Measurements from ENCODE around the gene ODAD4. TPM values are rescaled to one million over a fixed set of nuclear protein-coding genes. Genes with fewer than 3 reads are reported as not detected.

The ODAD4 gene
- total RNA-seq, 3 donors from 2014 or later (not counting 1 experiment from before 2014, with no cell fraction given) = 0.70 to 2.9 (median 0.95) TPM

- Histone ChIP-seq H3K4me1 (ENCODE audit: control insufficient read depth, insufficient read depth, low read length) (peaks cover 7% of the 10 kb centered on the region), H3K27me3 (ENCODE audit: control insufficient read depth, insufficient read depth, low read length) (no peaks in the 10 kb centered on the region), H3K4me3 (ENCODE audit: low read length) (no peak overlapping the region), H3K27ac (ENCODE audit: low read length) (no peak overlapping the region), H3K36me3 (ENCODE audit: control insufficient read depth, insufficient read depth, low read length) (no peaks in the 10 kb centered on the region), H3K9me3 (ENCODE audit: control insufficient read depth, insufficient read depth, low read length) (no peaks in the 10 kb centered on the region)
- TF ChIP-seq, protein P1, sequence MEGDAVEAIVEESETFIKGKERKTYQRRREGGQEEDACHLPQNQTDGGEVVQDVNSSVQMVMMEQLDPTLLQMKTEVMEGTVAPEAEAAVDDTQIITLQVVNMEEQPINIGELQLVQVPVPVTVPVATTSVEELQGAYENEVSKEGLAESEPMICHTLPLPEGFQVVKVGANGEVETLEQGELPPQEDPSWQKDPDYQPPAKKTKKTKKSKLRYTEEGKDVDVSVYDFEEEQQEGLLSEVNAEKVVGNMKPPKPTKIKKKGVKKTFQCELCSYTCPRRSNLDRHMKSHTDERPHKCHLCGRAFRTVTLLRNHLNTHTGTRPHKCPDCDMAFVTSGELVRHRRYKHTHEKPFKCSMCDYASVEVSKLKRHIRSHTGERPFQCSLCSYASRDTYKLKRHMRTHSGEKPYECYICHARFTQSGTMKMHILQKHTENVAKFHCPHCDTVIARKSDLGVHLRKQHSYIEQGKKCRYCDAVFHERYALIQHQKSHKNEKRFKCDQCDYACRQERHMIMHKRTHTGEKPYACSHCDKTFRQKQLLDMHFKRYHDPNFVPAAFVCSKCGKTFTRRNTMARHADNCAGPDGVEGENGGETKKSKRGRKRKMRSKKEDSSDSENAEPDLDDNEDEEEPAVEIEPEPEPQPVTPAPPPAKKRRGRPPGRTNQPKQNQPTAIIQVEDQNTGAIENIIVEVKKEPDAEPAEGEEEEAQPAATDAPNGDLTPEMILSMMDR (IDR thresholded peaks at IDR 0.05) = no peak
- 95% methylated on average over 6 of the region's 6 CpGs for WGBS (ENCODE audit: insufficient coverage)
- Mint-ChIP-seq H3K27me3 (ENCODE audit: low read depth in 2 of 2) (peaks cover under 1 to 6% of the 10 kb centered on the region in 2 donors), H3K9me3 (no peaks in the 10 kb centered on the region), H3K4me1 (peaks cover under 1 to 10% of the 10 kb centered on the region in 2 donors), H3K4me3 (no peak overlapping the region), H3K27ac (no peak overlapping the region), H3K36me3 (no peaks in the 10 kb centered on the region)
- intact Hi-C loops (cut with micrococcal nuclease) = no loop called here
- ATAC-seq = no peak
- no peak for DNase-seq
Measured at GRCh38 chr17:41935641-41936040, 5.2 kb downstream of the ODAD4 start.

GRCh38 chr17:41937970-41938954, 7.8 kb downstream of the ODAD4 start:
- H3K27me3 ChIP-seq (ENCODE audit: control insufficient read depth, insufficient read depth, low read length) = no peaks in the 10 kb centered on the region
- H3K4me1 Mint-ChIP-seq = no peaks in the 10 kb centered on the region
- H3K27me3 Mint-ChIP-seq (ENCODE audit: low read depth in 2 of 2) = peaks cover 4 to 7% of the 10 kb centered on the region in 2 donors
- no peak overlapping the region for H3K4me3 Mint-ChIP-seq
- H3K27ac ChIP-seq (ENCODE audit: low read length) = no peak overlapping the region
- H3K9me3 ChIP-seq (ENCODE audit: control insufficient read depth, insufficient read depth, low read length) = no peaks in the 10 kb centered on the region
- H3K36me3 ChIP-seq (ENCODE audit: control insufficient read depth, insufficient read depth, low read length) = no peaks in the 10 kb centered on the region
- no peak overlapping the region for H3K27ac Mint-ChIP-seq
- TF ChIP-seq, protein P1 (IDR thresholded peaks at IDR 0.05) = no peak
- H3K4me1 ChIP-seq (ENCODE audit: control insufficient read depth, insufficient read depth, low read length) = no peaks in the 10 kb centered on the region
- DNase-seq = no peak
- H3K9me3 Mint-ChIP-seq = no peaks in the 10 kb centered on the region
- intact Hi-C loops (cut with micrococcal nuclease) = no loop called here
- WGBS (ENCODE audit: insufficient coverage) = 94% methylated on average over 19 of the region's 19 CpGs
- ATAC-seq = no peak
- no peaks in the 10 kb centered on the region for H3K36me3 Mint-ChIP-seq
- H3K4me3 ChIP-seq (ENCODE audit: low read length) = no peak overlapping the region

DNA sequence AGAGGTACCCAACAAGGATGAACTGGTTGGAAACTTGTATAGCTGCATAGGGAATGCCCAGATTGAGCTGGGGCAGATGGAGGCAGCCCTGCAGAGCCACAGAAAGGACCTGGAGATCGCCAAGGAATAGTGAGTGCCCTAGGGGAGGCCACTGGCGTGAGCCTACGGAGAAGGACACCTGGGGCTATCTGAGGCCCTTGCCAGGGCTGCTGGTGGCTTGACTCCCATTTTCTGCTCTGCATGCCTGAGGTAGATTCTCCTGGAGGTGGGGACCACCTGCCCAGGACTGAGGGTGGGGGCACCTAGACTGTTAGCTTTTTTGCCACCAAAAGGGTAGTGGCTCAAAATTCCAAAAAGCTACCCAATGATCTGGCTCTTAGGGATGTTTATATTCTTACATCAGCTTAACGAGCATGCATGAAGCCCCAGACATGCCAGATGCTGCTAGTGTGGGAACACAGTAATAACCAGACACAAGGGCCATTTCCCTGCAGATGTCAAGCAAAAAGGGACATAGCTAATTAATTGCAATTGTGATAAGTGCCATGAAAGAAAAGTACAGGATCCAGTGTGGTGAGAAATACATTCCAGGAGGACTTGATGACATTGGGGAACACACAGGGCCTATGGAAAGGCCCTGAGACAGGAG, 8.8 kb downstream of the ODAD4 start:
- ATAC-seq (no peak), DNase-seq (no peak)
- Histone ChIP-seq H3K36me3 (ENCODE audit: control insufficient read depth, insufficient read depth, low read length) (no peaks in the 10 kb centered on the region), H3K9me3 (ENCODE audit: control insufficient read depth, insufficient read depth, low read length) (no peaks in the 10 kb centered on the region), H3K27me3 (ENCODE audit: control insufficient read depth, insufficient read depth, low read length) (no peaks in the 10 kb centered on the region), H3K4me1 (ENCODE audit: control insufficient read depth, insufficient read depth, low read length) (no peaks in the 10 kb centered on the region), H3K27ac (ENCODE audit: low read length) (no peak overlapping the region), H3K4me3 (ENCODE audit: low read length) (no peak overlapping the region)
- peaks cover 4 to 7% of the 10 kb centered on the region in 2 donors for H3K27me3 Mint-ChIP-seq (ENCODE audit: low read depth in 2 of 2)
- WGBS (ENCODE audit: insufficient coverage) = 88% methylated on average over 4 of the region's 4 CpGs
- no peaks in the 10 kb centered on the region for H3K36me3 Mint-ChIP-seq
- no peak overlapping the region for H3K4me3 Mint-ChIP-seq
- H3K9me3 Mint-ChIP-seq = no peaks in the 10 kb centered on the region
- intact Hi-C loops (cut with micrococcal nuclease) = no loop called here
- TF ChIP-seq, protein P1 (IDR thresholded peaks at IDR 0.05) = no peak
- no peak overlapping the region for H3K27ac Mint-ChIP-seq
- H3K4me1 Mint-ChIP-seq = no peaks in the 10 kb centered on the region

All from natural killer cell (primary cell).